DLD1 (cell line): ENCODE results near the gene IZUMO1R.
"Not testable (repeated sequence)": the region's sequence is repeated elsewhere in the genome, so short reads cannot be mapped to it uniquely, and the experiment has no call there.

ENCODE experiments used
- in situ Hi-C: cut with HindIII; loops from 2 replicates; pipeline ENCODE4 v1.10.0; 2017; ENCODE audit warnings: low sequenced_read_pairs

IZUMO1R gene

GRCh38 chr11:94325681-94326080 is 21.3 kb downstream of the IZUMO1R start:
- in situ Hi-C loops = loop anchor here (25.0 kb wide), 1 partner anchor 112 kb away; no protein-coding TSS in a partner anchor

DNA sequence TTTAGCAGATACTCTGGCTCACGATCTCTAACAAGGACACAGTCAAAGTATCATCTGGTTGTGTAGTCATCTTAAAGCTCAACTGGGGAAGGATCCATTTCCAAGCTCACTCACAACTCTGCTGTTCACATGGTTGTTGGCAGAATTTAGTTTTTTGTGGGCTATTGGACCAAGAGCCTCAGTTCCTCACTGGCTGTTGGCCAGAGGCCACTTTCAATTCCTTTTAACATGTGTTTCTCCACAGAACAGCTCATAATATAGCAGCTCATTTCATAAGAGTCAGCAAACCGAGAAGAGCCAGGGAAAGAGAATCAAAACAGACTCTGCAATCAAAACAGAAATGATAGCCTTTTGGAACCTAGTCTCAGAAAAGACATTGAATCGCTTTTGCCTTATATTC is 22.6 kb downstream of the IZUMO1R start:
- in situ Hi-C loops = loop anchor here (25.0 kb wide), 1 partner anchor 110 kb away; no protein-coding TSS in a partner anchor

GRCh38 chr11:94328587-94329080 is 24.3 kb downstream of the IZUMO1R start:
- in situ Hi-C loops = loop anchor here (25.0 kb wide), 1 partner anchor 109 kb away; no protein-coding TSS in a partner anchor

DNA sequence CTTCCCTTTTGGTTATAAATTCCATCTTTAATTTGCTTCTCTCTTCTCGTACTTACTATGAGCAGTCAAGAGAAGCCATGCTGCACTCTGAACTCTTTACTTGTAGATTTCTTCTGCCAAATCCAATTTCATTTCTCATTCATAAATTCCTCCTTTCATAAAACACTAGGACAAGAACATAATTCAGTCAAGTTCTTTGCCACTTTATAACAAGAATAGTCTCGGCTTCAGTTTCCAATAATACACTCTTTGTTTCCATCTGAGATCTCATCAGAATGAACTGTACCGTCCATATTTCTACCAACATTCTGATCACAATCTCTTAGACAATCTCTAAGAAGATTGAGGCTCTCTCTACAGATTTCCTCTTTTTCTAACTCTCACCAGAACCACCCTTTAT is 25.1 kb downstream of the IZUMO1R start:
- in situ Hi-C loops = loop anchor here (25.0 kb wide), 1 partner anchor 108 kb away; no protein-coding TSS in a partner anchor

GRCh38 chr11:94330789-94331188 is 26.4 kb downstream of the IZUMO1R start:
- in situ Hi-C loops = loop anchor here (10.0 to 25.0 kb wide), 2 partner anchors 107 to 164 kb away; partner anchors contain the start of genes ANKRD49 and MRE11

GRCh38 chr11:94332814-94333213 is 28.4 kb downstream of the IZUMO1R start:
- in situ Hi-C loops = loop anchor here (10.0 to 25.0 kb wide), 2 partner anchors 104 to 162 kb away; partner anchors contain the start of genes ANKRD49 and MRE11

DNA sequence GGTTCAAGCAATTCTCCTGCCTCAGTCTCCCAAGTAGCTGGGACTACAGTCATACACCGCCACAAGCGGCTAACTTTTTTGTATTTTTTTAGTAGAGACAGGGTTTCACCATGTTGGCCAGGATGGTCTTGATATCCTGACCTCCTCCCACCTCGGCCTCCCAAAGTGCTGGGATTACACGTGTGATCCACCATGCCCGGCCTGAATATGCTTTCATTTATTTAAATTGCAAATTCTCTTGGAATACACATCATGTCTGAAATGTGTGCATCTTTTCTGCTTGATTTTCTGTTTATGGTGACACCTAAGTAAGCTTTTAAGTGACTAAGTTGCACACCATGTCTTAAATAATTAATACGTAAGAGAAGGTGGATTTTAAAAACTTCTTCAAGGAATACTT is 31.7 kb downstream of the IZUMO1R start:
- in situ Hi-C loops = loop anchor here (10.0 to 25.0 kb wide), 2 partner anchors 101 to 159 kb away; partner anchors contain the start of genes ANKRD49 and MRE11

- in situ Hi-C loops = loop anchor here (10.0 to 25.0 kb wide), 2 partner anchors 99 to 156 kb away; partner anchors contain the start of genes ANKRD49 and MRE11
These were observed 34.3 kb downstream of the IZUMO1R start for GRCh38 chr11:94338651-94339050.

GRCh38 chr11:94342250-94342649 is 37.9 kb downstream of the IZUMO1R start:
- in situ Hi-C loops = loop anchor here (25.0 kb wide), 1 partner anchor 95 kb away; no protein-coding TSS in a partner anchor

DNA sequence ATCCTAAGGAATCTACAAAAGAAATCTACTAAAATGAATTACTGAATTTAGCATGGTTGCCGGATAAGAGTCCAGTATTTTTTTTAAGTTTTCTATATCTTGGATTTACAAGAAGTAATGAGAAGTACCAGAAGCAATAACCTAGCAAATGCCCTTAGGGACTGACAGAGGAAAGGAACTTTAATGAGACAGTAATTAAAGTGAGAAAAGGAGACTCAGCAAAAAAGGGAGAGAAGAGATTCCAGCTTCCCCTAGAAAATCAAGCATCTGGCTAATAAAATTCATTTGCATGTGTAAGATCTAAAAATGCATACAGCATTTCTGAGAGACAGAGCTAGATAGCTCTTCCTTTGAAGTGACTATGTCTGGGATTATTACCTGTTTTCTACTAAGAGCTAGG is 39.1 kb downstream of the IZUMO1R start:
- in situ Hi-C loops = loop anchor here (25.0 kb wide), 1 partner anchor 94 kb away; no protein-coding TSS in a partner anchor

DNA sequence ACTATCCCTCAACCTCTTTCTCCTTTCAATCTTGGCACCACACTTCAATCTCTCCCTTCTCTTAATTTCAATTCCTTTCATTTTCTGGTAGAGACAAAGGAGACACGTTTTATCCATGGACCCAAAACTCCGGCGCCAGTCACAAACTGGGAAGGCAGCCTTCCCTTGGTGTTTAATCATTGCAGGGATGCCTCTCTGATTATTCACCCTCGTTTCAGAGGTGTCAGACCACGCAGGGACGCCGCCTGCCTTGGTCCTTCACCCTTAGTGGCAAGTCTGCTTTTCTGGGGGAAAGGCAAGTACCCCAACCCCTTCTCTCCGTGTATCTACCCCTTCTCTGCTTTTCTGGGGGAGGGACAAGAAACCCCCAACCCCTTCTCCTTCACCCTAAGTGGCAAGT is 41.9 kb downstream of the IZUMO1R start:
- in situ Hi-C loops = loop anchor here (25.0 kb wide), 1 partner anchor 91 kb away; no protein-coding TSS in a partner anchor

DNA sequence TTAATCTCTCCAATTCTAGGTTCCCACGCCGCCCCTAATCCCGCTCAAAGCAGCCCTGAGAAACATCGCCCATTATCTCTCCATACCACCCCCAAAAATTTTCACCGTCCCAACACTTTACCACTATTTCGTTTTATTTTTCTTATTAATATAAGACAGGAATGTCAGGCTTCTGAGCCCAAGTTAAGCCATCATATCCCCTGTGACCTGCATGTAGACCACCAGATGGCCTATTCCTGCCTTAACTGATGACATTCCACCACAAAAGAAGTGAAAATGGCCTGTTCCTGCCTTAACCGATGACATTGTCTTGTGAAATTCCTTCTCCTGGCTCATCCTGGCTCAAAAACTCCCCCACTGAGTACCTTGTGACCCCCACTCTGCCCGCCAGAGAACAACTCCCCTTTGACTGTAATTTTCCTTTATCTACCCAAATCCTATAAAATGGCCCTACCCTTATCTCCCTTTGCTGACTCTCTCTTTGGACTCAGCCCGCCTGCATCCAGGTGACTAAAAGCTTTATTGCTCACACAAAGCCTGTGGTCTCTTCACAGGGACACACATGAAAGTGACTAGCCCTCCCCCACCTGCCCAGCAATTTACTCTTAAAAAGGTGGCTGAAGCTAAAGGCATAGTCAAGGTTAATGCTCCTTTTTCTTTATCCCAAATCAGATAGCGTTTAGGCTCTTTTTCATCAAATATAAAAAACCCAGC is 46.6 kb downstream of the IZUMO1R start:
- in situ Hi-C loops = not testable (repeated sequence)
